Thyroid gland (tissue), 4 donors: ENCODE data around the gene MALL. TPM values are rescaled to one million over a fixed set of nuclear protein-coding genes. Genes with fewer than 3 reads are reported as not detected.

ENCODE experiments used
- DNase-seq, 2 donors: peaks; one replicate each; pipeline ENCODE4 v3.0.0-alpha.2; 2019
- H3K27ac ChIP-seq, 3 donors: fragments of 200-600 bp; sonication (generic); 1 replicate in 2 of 3; 2 replicates in 1 of 3; pipeline ENCODE4 v1.5.1; 2016 to 2019; ENCODE audit warnings: mild to moderate bottlenecking in 1 of 3, moderate library complexity in 1 of 3
- H3K27me3 ChIP-seq: fragments of 200-600 bp; sonication (generic); one replicate; pipeline ENCODE4 v1.5.1; 2019
- H3K36me3 ChIP-seq, 2 donors: fragments of 200-600 bp; sonication (generic); one replicate each; pipeline ENCODE4 v1.5.1; 2016 to 2019
- H3K4me1 ChIP-seq, 2 donors: fragments of 200-600 bp; sonication (generic); one replicate each; pipeline ENCODE4 v1.5.1; 2017 to 2019
- H3K4me3 ChIP-seq, 3 donors: fragments of 200-600 bp; sonication (generic); replicated peaks in 1 of 3; 1 replicate in 2 of 3; 2 replicates in 1 of 3; pipeline ENCODE4 v1.5.1; 2016; ENCODE audit warnings: mild to moderate bottlenecking in 1 of 3
- H3K9me3 ChIP-seq: fragments of 200-600 bp; sonication (generic); one replicate; pipeline ENCODE4 v1.5.1; 2017
- POLR2A ChIP-seq, 2 donors: fragments of 450-650 bp; IDR thresholded peaks; one replicate each; pipeline ENCODE4 v1.6.1; 2017; ENCODE audit warnings: antibody characterized with exemption in 2 of 2, mild to moderate bottlenecking in 2 of 2, moderate library complexity in 1 of 2
- WGBS, 2 donors: methylation state at CpG; one replicate each; pipeline ENCODE4 v1.1.5; 2017; 5-methylcytosine and 5-hydroxymethylcytosine counted together
- intact Hi-C: fragments of 100-400 bp; cut with DNase I; formaldehyde crosslinking; loops from one replicate; pipeline ENCODE4 v1.15.1; 2023
- total RNA-seq, 4 donors: library from RNA; depleted of rRNA; stranded (reverse); fragments of >200 nt; gene quantifications; one replicate each; pipeline ENCODE4 v1.2.3, GENCODE V29; 2016
- TF ChIP-seq, protein P1 (sequence below), 6 experiments: fragments of 200-600 bp in 3 of 6; fragments of 450-650 bp in 3 of 6; sonication (generic) in 3 of 6; IDR thresholded peaks; one replicate each; pipeline ENCODE4 v1.5.1; 2016 to 2019; ENCODE audit warnings: antibody characterized with exemption in 6 of 6, mild to moderate bottlenecking in 2 of 6, inconsistent platforms in 1 of 6, moderate library complexity in 1 of 6

The MALL gene
- total RNA-seq, 4 donors from 2014 or later, result 13.3 to 54.4 (median 25.0) TPM

DNA sequence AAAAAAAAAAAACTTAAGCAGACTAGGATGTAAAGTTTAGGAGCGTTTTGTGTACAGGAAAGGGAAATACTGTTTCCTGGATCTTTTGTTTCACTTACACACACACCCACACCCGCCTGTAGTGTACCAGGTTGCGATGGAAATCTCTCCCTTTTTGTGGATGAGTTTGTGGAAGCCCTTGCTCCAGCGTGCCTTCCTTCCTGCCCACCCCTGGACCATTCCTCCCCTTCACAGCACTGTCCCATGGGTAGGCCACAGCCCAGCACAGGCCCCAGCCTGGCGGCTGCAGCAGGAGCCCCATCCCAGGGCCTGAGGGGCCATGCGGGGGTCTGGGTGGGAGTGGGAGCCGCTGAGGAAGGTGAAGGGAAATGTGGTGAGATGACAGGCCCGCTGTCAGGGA, 15.1 kb downstream of the MALL start:
- 73 to 87% methylated on average over 6 to 8 of the region's 8 CpGs for WGBS, 2 donors
- H3K27ac ChIP-seq, result peak overlapping the region; percentile 75 to 96 (median 95)
- no peak for DNase-seq
- intact Hi-C loops, result no loop called here
- no peaks in the 10 kb centered on the region for H3K36me3 ChIP-seq
- H3K4me1 ChIP-seq, result peaks cover 47 to 64% of the 10 kb centered on the region in 2 donors
- no peak overlapping the region for H3K4me3 ChIP-seq
- H3K27me3 ChIP-seq, result no peaks in the 10 kb centered on the region
- no peak for TF ChIP-seq POLR2A (IDR thresholded peaks at IDR 0.05)
- TF ChIP-seq, protein P1, sequence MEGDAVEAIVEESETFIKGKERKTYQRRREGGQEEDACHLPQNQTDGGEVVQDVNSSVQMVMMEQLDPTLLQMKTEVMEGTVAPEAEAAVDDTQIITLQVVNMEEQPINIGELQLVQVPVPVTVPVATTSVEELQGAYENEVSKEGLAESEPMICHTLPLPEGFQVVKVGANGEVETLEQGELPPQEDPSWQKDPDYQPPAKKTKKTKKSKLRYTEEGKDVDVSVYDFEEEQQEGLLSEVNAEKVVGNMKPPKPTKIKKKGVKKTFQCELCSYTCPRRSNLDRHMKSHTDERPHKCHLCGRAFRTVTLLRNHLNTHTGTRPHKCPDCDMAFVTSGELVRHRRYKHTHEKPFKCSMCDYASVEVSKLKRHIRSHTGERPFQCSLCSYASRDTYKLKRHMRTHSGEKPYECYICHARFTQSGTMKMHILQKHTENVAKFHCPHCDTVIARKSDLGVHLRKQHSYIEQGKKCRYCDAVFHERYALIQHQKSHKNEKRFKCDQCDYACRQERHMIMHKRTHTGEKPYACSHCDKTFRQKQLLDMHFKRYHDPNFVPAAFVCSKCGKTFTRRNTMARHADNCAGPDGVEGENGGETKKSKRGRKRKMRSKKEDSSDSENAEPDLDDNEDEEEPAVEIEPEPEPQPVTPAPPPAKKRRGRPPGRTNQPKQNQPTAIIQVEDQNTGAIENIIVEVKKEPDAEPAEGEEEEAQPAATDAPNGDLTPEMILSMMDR (IDR thresholded peaks at IDR 0.05), result no peak
- H3K9me3 ChIP-seq, result no peaks in the 10 kb centered on the region

- DNase-seq, result no peak
- Histone ChIP-seq H3K4me3 (no peak overlapping the region), H3K27ac (peak overlapping the region in 2 of 3 donors; percentile 95 to 96), H3K9me3 (no peaks in the 10 kb centered on the region), H3K36me3 (no peaks in the 10 kb centered on the region), H3K4me1 (peaks cover 39 to 59% of the 10 kb centered on the region in 2 donors), H3K27me3 (no peaks in the 10 kb centered on the region)
- intact Hi-C loops, result no loop called here
- TF ChIP-seq, protein P1 (IDR thresholded peaks at IDR 0.05), result no peak
- TF ChIP-seq POLR2A (IDR thresholded peaks at IDR 0.05), result no peak
- WGBS, 2 donors, result 83 to 87% methylated on average over 10 of the region's 10 CpGs
These were observed 16.0 kb downstream of the MALL start for GRCh38 chr2:110099471-110100225.

- H3K9me3 ChIP-seq, result no peaks in the 10 kb centered on the region
- no peak for DNase-seq
- H3K27me3 ChIP-seq, result no peaks in the 10 kb centered on the region
- peaks cover 36 to 56% of the 10 kb centered on the region in 2 donors for H3K4me1 ChIP-seq
- TF ChIP-seq, protein P1 (IDR thresholded peaks at IDR 0.05), result no peak
- no peak for TF ChIP-seq POLR2A (IDR thresholded peaks at IDR 0.05)
- H3K36me3 ChIP-seq, result no peaks in the 10 kb centered on the region
- intact Hi-C loops, result no loop called here
- peak overlapping the region in 1 of 3 donors; percentile 0 for H3K27ac ChIP-seq
- 79 to 92% methylated on average over 6 of the region's 6 CpGs for WGBS, 2 donors
- no peak overlapping the region for H3K4me3 ChIP-seq
These were observed 16.6 kb downstream of the MALL start for GRCh38 chr2:110099038-110099425.

- 89% methylated on average over 14 of the region's 14 CpGs for WGBS, 2 donors
- no peak for DNase-seq
- TF ChIP-seq POLR2A (IDR thresholded peaks at IDR 0.05), result no peak
- TF ChIP-seq, protein P1 (IDR thresholded peaks at IDR 0.05), result no peak
- intact Hi-C loops, result no loop called here
- Histone ChIP-seq H3K36me3 (no peaks in the 10 kb centered on the region), H3K9me3 (no peaks in the 10 kb centered on the region), H3K27me3 (no peaks in the 10 kb centered on the region), H3K27ac (peak overlapping the region in 1 of 3 donors; percentile 18), H3K4me3 (no peak overlapping the region), H3K4me1 (peaks cover 24 to 42% of the 10 kb centered on the region in 2 donors)
These were observed 18.0 kb downstream of the MALL start for GRCh38 chr2:110097506-110098220.
